Measurements from ENCODE around the gene F10. TPM values are rescaled to one million over a fixed set of nuclear protein-coding genes. Genes with fewer than 3 reads are reported as not detected.

The F10 gene
- total RNA-seq, 2 donors from 2014 or later = 10.2 to 48.0 TPM

- Histone ChIP-seq H3K27me3 (replicated peaks; ENCODE audit: insufficient read depth) (no peaks in the 10 kb centered on the region), H3K4me1 (replicated peaks) (no peaks in the 10 kb centered on the region), H3K27ac (no peak overlapping the region), H3K36me3 (no peaks in the 10 kb centered on the region), H3K9me3 (no peaks in the 10 kb centered on the region), H3K4me3 (no peak overlapping the region)
- no peak for DNase-seq (ENCODE audit: low spot score)
- WGBS = 78% methylated on average over 13 of the region's 13 CpGs
- no peak for TF ChIP-seq POLR2A (IDR thresholded peaks at IDR 0.05)
- TF ChIP-seq CTCF (IDR thresholded peaks at IDR 0.05) = no peak
- no peak for TF ChIP-seq POLR2AphosphoS5 (IDR thresholded peaks at IDR 0.05)
- intact Hi-C loops (cut with DNase I) = no loop called here
Observed at GRCh38 chr13:113186061-113186900, 63.7 kb downstream of the F10 start.

- no peak for DNase-seq (ENCODE audit: low spot score)
- H3K27ac ChIP-seq = no peak overlapping the region
- no peaks in the 10 kb centered on the region for H3K9me3 ChIP-seq
- no peaks in the 10 kb centered on the region for H3K27me3 ChIP-seq (replicated peaks; ENCODE audit: insufficient read depth)
- H3K4me1 ChIP-seq (replicated peaks) = no peaks in the 10 kb centered on the region
- no peak for TF ChIP-seq POLR2AphosphoS5 (IDR thresholded peaks at IDR 0.05)
- TF ChIP-seq POLR2A (IDR thresholded peaks at IDR 0.05) = no peak
- no peak for TF ChIP-seq CTCF (IDR thresholded peaks at IDR 0.05)
- intact Hi-C loops (cut with DNase I) = no loop called here
- no peak overlapping the region for H3K4me3 ChIP-seq
- H3K36me3 ChIP-seq = no peaks in the 10 kb centered on the region
- WGBS = 79% methylated on average over 9 of the region's 9 CpGs
Observed at GRCh38 chr13:113187263-113187669, 64.7 kb downstream of the F10 start.

DNA sequence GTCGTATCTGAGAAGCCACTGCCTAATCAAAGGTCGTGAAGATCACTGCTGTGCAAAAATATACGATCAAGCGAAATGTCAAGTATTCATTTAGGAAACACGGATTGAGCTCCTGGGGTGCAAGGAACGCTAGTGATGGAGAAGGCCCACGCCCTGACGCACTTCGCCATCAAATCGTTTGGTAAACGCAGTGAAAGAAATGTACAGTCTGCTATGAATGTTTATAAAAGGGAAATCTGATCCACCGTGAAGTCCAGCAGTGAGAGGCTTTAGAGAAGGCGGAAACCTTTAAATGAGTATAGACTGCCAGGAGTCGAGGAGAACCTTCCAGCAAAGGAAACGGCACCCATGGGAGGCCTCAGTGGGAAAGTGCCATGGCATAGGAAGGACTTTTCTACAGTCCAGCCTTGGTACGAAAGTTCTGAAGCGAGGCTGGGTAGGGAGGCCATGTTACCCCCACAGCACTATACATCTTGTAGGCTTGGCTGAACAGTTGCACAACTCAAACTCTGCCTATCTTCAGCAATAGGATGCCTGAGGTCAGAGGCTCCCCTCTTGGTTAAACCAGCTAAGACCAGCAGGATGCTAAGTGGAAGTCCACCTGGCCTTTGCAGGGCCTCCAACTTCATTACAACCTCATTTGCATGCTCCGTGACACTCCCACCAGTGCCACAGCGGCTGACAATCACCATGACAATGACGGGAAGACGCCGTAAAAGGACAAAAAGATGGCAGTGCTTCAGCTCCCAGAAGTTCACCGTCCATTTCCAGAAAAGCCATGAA lies 65.5 kb downstream of the F10 start:
- 88% methylated on average over 23 of the region's 23 CpGs for WGBS
- TF ChIP-seq CTCF (IDR thresholded peaks at IDR 0.05) = no peak
- no peak for TF ChIP-seq POLR2A (IDR thresholded peaks at IDR 0.05)
- no peak for TF ChIP-seq POLR2AphosphoS5 (IDR thresholded peaks at IDR 0.05)
- no peak overlapping the region for H3K27ac ChIP-seq

DNA sequence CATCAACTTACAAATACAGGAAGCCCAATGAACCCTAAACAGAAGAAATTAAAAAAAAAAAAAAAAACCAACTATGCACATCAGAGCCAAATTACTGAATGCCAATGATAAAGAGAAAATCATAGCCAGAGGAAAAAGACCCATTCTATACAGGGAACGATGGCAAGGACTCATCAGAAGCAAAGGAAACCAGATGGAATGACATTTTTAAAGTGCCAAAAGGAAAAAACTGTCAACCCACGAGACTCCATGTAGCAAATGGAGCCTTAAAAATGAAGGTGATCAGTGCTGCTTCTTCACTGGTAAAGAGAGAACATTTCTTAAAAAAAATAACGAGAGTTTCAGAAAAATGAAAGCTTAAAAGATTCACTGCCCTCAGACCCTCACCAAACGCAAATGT lies 67.6 kb downstream of the F10 start:
- H3K4me1 ChIP-seq (replicated peaks) = peaks cover 7% of the 10 kb centered on the region
- H3K27ac ChIP-seq = no peak overlapping the region
- no peaks in the 10 kb centered on the region for H3K27me3 ChIP-seq (replicated peaks; ENCODE audit: insufficient read depth)
- no peak overlapping the region for H3K4me3 ChIP-seq
- H3K36me3 ChIP-seq = no peaks in the 10 kb centered on the region
- DNase-seq (ENCODE audit: low spot score) = no peak
- TF ChIP-seq CTCF (IDR thresholded peaks at IDR 0.05) (no peak), POLR2A (IDR thresholded peaks at IDR 0.05) (no peak), POLR2AphosphoS5 (IDR thresholded peaks at IDR 0.05) (no peak)
- WGBS = 80% methylated on average over 4 of the region's 4 CpGs
- H3K9me3 ChIP-seq = no peaks in the 10 kb centered on the region
- intact Hi-C loops (cut with DNase I) = no loop called here

More for the DNA sequence above, 65.5 kb downstream of the F10 start:
- H3K36me3 ChIP-seq = no peaks in the 10 kb centered on the region
- intact Hi-C loops (cut with DNase I) = no loop called here
- no peak for DNase-seq (ENCODE audit: low spot score)
- H3K9me3 ChIP-seq = no peaks in the 10 kb centered on the region
- H3K4me3 ChIP-seq = no peak overlapping the region
- no peaks in the 10 kb centered on the region for H3K4me1 ChIP-seq (replicated peaks)
- no peaks in the 10 kb centered on the region for H3K27me3 ChIP-seq (replicated peaks; ENCODE audit: insufficient read depth)

All from prostate gland (tissue), 2 donors.